Daoy (cell line): Measurements from ENCODE around the gene C12orf75. TPM values are rescaled to one million over a fixed set of nuclear protein-coding genes. Genes with fewer than 3 reads are reported as not detected.
"Not testable (repeated sequence)": the region's sequence is repeated elsewhere in the genome, so short reads cannot be mapped to it uniquely, and the experiment has no call there.

ENCODE experiments used
- DNase-seq: peaks from one replicate; pipeline ENCODE4 v3.0.0-alpha.2; 2015; ENCODE audit warnings: low read depth
- total RNA-seq: library from RNA; depleted of rRNA; stranded (reverse); fragments of >200 nt; shearing (Covaris generic); gene quantifications from 2 replicates; pipeline ENCODE4 v1.2.3, GENCODE V29; 2014

The C12orf75 gene
- total RNA-seq, 1 experiment from 2014 or later: 103 TPM

GRCh38 chr12:105335856-105336255, 5.4 kb downstream of the C12orf75 start:
- no peak for DNase-seq

GRCh38 chr12:105336411-105336810, 5.9 kb downstream of the C12orf75 start:
- no peak for DNase-seq

- DNase-seq: no peak
Observed at GRCh38 chr12:105337391-105337790, 6.9 kb downstream of the C12orf75 start.

GRCh38 chr12:105338966-105339365, 8.5 kb downstream of the C12orf75 start:
- DNase-seq: no peak

- no peak for DNase-seq
Observed at GRCh38 chr12:105341010-105341409, 10.5 kb downstream of the C12orf75 start.

GRCh38 chr12:105341620-105342019, 11.1 kb downstream of the C12orf75 start:
- not testable (repeated sequence) for DNase-seq

GRCh38 chr12:105342464-105342863, 12.0 kb downstream of the C12orf75 start:
- no peak for DNase-seq

- no peak for DNase-seq
Observed at GRCh38 chr12:105343836-105344235, 13.3 kb downstream of the C12orf75 start.

- no peak for DNase-seq
Observed at GRCh38 chr12:105347499-105347898, 17.0 kb downstream of the C12orf75 start.

GRCh38 chr12:105348142-105348541, 17.7 kb downstream of the C12orf75 start:
- no peak for DNase-seq

GRCh38 chr12:105348561-105348960, 18.1 kb downstream of the C12orf75 start:
- no peak for DNase-seq

- DNase-seq: no peak
Observed at GRCh38 chr12:105349138-105349537, 18.6 kb downstream of the C12orf75 start.

- no peak for DNase-seq
Observed at GRCh38 chr12:105351523-105351922, 21.0 kb downstream of the C12orf75 start.

GRCh38 chr12:105352052-105352451, 21.6 kb downstream of the C12orf75 start:
- DNase-seq: no peak

GRCh38 chr12:105352940-105353635, 22.6 kb downstream of the C12orf75 start:
- DNase-seq: no peak

- no peak for DNase-seq
Observed at GRCh38 chr12:105355752-105356151, 25.3 kb downstream of the C12orf75 start.

GRCh38 chr12:105357162-105357691, 26.7 kb downstream of the C12orf75 start:
- peak; percentile 9 for DNase-seq

- no peak for DNase-seq
Observed at GRCh38 chr12:105358789-105359188, 28.3 kb downstream of the C12orf75 start.

GRCh38 chr12:105359856-105360255, 29.4 kb downstream of the C12orf75 start:
- no peak for DNase-seq

- no peak for DNase-seq
Observed at GRCh38 chr12:105363890-105364289, 33.4 kb downstream of the C12orf75 start.

GRCh38 chr12:105365231-105365630, 34.7 kb downstream of the C12orf75 start:
- DNase-seq: no peak

- no peak for DNase-seq
Observed at GRCh38 chr12:105368047-105368646, 37.7 kb downstream of the C12orf75 start.

- peak; percentile 24 for DNase-seq
Observed at GRCh38 chr12:105369014-105369413, 38.5 kb downstream of the C12orf75 start.
